HEK293 (cell line): ENCODE results near the gene HOXB4.

ENCODE experiments used
- CTCF ChIA-PET: fragments of 350-600 bp; formaldehyde crosslinking; extraction: SDS; loops from one replicate; lab custom pipeline; 2021; ENCODE audit warnings: antibody characterized with exemption; lab: Yijun Ruan, JAX
- POLR2A ChIA-PET: fragments of 300-600 bp; formaldehyde crosslinking; extraction: SDS; loops from one replicate; lab custom pipeline; 2020; ENCODE audit warnings: antibody characterized with exemption, inconsistent platforms; lab: Yijun Ruan, JAX
- H3K27ac ChIP-seq: fragments of 200-500 bp; sonication (Bioruptor generic); 2 replicates; pipeline ENCODE4 v1.5.1; 2014; ENCODE audit warnings: low read depth, low read length, control low read depth, inconsistent platforms; ENCODE audit errors: extremely low read depth
- H3K36me3 ChIP-seq, 2 experiments: fragments of 200-500 bp in 1 of 2; sonication (Bioruptor generic) in 1 of 2; 1 replicate in 1 of 2; 2 replicates in 1 of 2; pipeline ENCODE4 v1.5.1; 2014 to 2017; ENCODE audit warnings: inconsistent platforms in 2 of 2, low read length in 2 of 2; ENCODE audit not compliant: control insufficient read depth in 2 of 2, insufficient read depth in 1 of 2
- H3K4me1 ChIP-seq: fragments of 200-500 bp; sonication (Bioruptor generic); 2 replicates; pipeline ENCODE4 v1.5.1; 2014; ENCODE audit warnings: mild to moderate bottlenecking, low read length, inconsistent platforms; ENCODE audit not compliant: control insufficient read depth, insufficient read depth
- H3K4me3 ChIP-seq: 2 replicates; pipeline ENCODE4 v1.5.1; 2011; ENCODE audit warnings: low read depth, mild to moderate bottlenecking, control low read depth, low read length, moderate library complexity
- H3K9me3 ChIP-seq: fragments of 200-500 bp; sonication (Bioruptor generic); 2 replicates; pipeline ENCODE4 v1.5.1; 2014; ENCODE audit warnings: low read depth, low read length, inconsistent platforms; ENCODE audit not compliant: control insufficient read depth, insufficient read depth
- IKZF3 ChIP-seq: fragments of 450-650 bp; IDR thresholded peaks from 2 replicates; pipeline ENCODE4 v1.5.0; 2018; ENCODE audit warnings: missing biosample characterization, mild to moderate bottlenecking, missing genetic modification characterization, moderate library complexity
- REPIN1 ChIP-seq: fragments of 450-650 bp; formaldehyde crosslinking; IDR thresholded peaks from 2 replicates; pipeline ENCODE4 v1.5.1; 2017; ENCODE audit warnings: missing biosample characterization, missing genetic modification characterization, low read depth
- TCF7L2 ChIP-seq: IDR thresholded peaks from 2 replicates; pipeline ENCODE4 v1.6.1; 2011; ENCODE audit warnings: low read depth, mild to moderate bottlenecking, inconsistent platforms, low read length, moderate library complexity, borderline replicate concordance
- ZBTB8A ChIP-seq: fragments of 450-650 bp; formaldehyde crosslinking; IDR thresholded peaks from 2 replicates; pipeline ENCODE4 v1.5.1; 2016; ENCODE audit warnings: missing biosample characterization, missing genetic modification characterization
- ZNF146 ChIP-seq: fragments of 450-650 bp; formaldehyde crosslinking; IDR thresholded peaks from 2 replicates; pipeline ENCODE4 v1.5.1; 2016; ENCODE audit warnings: missing biosample characterization, missing genetic modification characterization
- ZNF157 ChIP-seq: fragments of 450-650 bp; formaldehyde crosslinking; IDR thresholded peaks from 2 replicates; pipeline ENCODE4 v1.5.1; 2016; ENCODE audit warnings: missing biosample characterization, missing genetic modification characterization
- ZNF211 ChIP-seq: fragments of 450-650 bp; formaldehyde crosslinking; IDR thresholded peaks from 2 replicates; pipeline ENCODE4 v1.5.1; 2016; ENCODE audit warnings: low read depth, missing biosample characterization, missing genetic modification characterization
- ZNF248 ChIP-seq: fragments of 450-650 bp; formaldehyde crosslinking; IDR thresholded peaks from 2 replicates; pipeline ENCODE4 v1.5.1; 2017; ENCODE audit warnings: missing biosample characterization, missing genetic modification characterization
- ZNF324 ChIP-seq: fragments of 450-650 bp; formaldehyde crosslinking; IDR thresholded peaks from 2 replicates; pipeline ENCODE4 v1.5.1; 2016; ENCODE audit warnings: missing biosample characterization, missing genetic modification characterization
- ZNF341 ChIP-seq: fragments of 450-650 bp; formaldehyde crosslinking; IDR thresholded peaks from 2 replicates; pipeline ENCODE4; 2016; ENCODE audit warnings: low read depth, missing biosample characterization, missing genetic modification characterization
- ZNF37A ChIP-seq: fragments of 450-650 bp; IDR thresholded peaks from 2 replicates; pipeline ENCODE4 v1.5.1; 2018; ENCODE audit warnings: missing biosample characterization, missing genetic modification characterization
- ZNF426 ChIP-seq: fragments of 450-650 bp; formaldehyde crosslinking; IDR thresholded peaks from 2 replicates; pipeline ENCODE4 v1.5.1; 2017; ENCODE audit warnings: missing biosample characterization, missing genetic modification characterization, mild to moderate bottlenecking, inconsistent platforms, moderate library complexity
- ZNF600 ChIP-seq: fragments of 450-650 bp; formaldehyde crosslinking; IDR thresholded peaks from 2 replicates; pipeline ENCODE4 v1.5.1; 2016; ENCODE audit warnings: missing biosample characterization, missing genetic modification characterization
- ZNF626 ChIP-seq: fragments of 450-650 bp; sonication (Bioruptor Pico); formaldehyde crosslinking; IDR thresholded peaks from 2 replicates; pipeline ENCODE4 v1.5.1; 2018; ENCODE audit warnings: missing biosample characterization, missing genetic modification characterization, inconsistent platforms
- ZNF670 ChIP-seq: fragments of 450-650 bp; formaldehyde crosslinking; IDR thresholded peaks from 2 replicates; pipeline ENCODE4 v1.5.1; 2016; ENCODE audit warnings: missing biosample characterization, missing genetic modification characterization, low read depth
- ZNF677 ChIP-seq: fragments of 450-650 bp; IDR thresholded peaks from 2 replicates; pipeline ENCODE4 v1.5.0; 2018; ENCODE audit warnings: missing biosample characterization, mild to moderate bottlenecking, missing genetic modification characterization, moderate library complexity
- TF ChIP-seq, protein P1 (sequence below): fragments of 450-650 bp; IDR thresholded peaks from 2 replicates; pipeline ENCODE4 v1.5.1; 2018; ENCODE audit warnings: missing biosample characterization, mild to moderate bottlenecking, missing genetic modification characterization
- TF ChIP-seq, protein P2 (sequence below): fragments of 450-650 bp; formaldehyde crosslinking; conservative IDR thresholded peaks from 2 replicates; pipeline ENCODE4 v1.5.1; 2016; ENCODE audit warnings: low read depth, missing biosample characterization, missing genetic modification characterization
- TF ChIP-seq, protein P3 (sequence below): fragments of 450-650 bp; formaldehyde crosslinking; optimal IDR thresholded peaks from 2 replicates; pipeline ENCODE3; 2016; ENCODE audit warnings: missing biosample characterization, mild to moderate bottlenecking, missing genetic modification characterization
- TF ChIP-seq, protein P4 (sequence below): fragments of 450-650 bp; formaldehyde crosslinking; IDR thresholded peaks from 2 replicates; pipeline ENCODE4 v1.5.1; 2016; ENCODE audit warnings: missing biosample characterization, missing genetic modification characterization
- TF ChIP-seq, protein P5 (sequence below): fragments of 450-650 bp; formaldehyde crosslinking; IDR thresholded peaks from 2 replicates; pipeline ENCODE4 v1.5.1; 2016; ENCODE audit warnings: missing biosample characterization, missing genetic modification characterization
- TF ChIP-seq, protein P6 (sequence below): fragments of 450-650 bp; IDR thresholded peaks from 2 replicates; pipeline ENCODE4 v1.5.1; 2018; ENCODE audit warnings: missing biosample characterization, missing genetic modification characterization

Gene HOXB4

DNA sequence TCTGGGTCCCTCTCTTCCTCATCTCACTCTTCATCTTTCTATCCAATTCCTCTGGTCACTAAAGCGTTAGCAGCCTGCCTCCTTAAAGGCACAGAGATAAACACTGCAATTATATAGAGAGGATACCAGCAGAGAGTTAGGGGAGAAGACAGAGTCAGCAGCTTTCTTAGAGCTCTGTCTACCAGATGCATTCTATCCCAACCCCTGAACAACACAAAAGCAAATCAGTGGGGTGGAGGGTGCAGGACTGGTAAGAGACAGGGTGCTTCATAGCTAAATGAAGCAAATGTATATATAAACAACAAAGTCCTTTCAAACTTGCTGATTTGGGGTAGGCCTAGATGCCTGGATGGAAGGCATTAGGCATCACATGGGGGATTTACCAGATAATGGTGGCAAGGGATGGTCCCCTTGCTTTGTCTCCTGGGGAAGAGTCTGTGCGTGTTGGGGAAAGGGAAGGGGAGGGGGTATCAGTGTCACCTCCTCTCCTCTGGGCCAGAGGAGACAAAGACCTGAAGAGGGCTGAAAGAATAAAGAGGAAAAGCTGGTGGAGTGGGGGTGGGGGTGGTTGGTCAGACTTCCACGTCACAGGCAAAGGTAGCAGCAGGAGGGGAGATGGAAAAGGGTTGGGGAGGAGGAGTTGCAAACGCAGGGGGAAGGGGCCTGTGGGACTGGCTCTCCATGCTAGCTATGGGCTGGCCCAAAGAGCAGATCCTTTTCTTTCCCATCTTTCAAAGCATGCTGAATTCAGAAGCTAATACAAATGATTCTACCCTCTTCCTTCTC lies 12.0 kb downstream of the HOXB4 start:
- Histone ChIP-seq H3K4me1 (peaks cover 92% of the 10 kb centered on the region), H3K4me3 (no peak overlapping the region), H3K27ac (peak overlapping the region; percentile 47; the same call in 1 of the 2 replicates), H3K36me3 (peaks cover 15 to 60% of the 10 kb centered on the region in 2 experiments), H3K9me3 (no peaks in the 10 kb centered on the region)
- TF ChIP-seq, protein P1, sequence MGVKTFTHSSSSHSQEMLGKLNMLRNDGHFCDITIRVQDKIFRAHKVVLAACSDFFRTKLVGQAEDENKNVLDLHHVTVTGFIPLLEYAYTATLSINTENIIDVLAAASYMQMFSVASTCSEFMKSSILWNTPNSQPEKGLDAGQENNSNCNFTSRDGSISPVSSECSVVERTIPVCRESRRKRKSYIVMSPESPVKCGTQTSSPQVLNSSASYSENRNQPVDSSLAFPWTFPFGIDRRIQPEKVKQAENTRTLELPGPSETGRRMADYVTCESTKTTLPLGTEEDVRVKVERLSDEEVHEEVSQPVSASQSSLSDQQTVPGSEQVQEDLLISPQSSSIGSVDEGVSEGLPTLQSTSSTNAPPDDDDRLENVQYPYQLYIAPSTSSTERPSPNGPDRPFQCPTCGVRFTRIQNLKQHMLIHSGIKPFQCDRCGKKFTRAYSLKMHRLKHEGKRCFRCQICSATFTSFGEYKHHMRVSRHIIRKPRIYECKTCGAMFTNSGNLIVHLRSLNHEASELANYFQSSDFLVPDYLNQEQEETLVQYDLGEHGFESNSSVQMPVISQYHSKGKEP = no peak
- TF ChIP-seq, protein P2, sequence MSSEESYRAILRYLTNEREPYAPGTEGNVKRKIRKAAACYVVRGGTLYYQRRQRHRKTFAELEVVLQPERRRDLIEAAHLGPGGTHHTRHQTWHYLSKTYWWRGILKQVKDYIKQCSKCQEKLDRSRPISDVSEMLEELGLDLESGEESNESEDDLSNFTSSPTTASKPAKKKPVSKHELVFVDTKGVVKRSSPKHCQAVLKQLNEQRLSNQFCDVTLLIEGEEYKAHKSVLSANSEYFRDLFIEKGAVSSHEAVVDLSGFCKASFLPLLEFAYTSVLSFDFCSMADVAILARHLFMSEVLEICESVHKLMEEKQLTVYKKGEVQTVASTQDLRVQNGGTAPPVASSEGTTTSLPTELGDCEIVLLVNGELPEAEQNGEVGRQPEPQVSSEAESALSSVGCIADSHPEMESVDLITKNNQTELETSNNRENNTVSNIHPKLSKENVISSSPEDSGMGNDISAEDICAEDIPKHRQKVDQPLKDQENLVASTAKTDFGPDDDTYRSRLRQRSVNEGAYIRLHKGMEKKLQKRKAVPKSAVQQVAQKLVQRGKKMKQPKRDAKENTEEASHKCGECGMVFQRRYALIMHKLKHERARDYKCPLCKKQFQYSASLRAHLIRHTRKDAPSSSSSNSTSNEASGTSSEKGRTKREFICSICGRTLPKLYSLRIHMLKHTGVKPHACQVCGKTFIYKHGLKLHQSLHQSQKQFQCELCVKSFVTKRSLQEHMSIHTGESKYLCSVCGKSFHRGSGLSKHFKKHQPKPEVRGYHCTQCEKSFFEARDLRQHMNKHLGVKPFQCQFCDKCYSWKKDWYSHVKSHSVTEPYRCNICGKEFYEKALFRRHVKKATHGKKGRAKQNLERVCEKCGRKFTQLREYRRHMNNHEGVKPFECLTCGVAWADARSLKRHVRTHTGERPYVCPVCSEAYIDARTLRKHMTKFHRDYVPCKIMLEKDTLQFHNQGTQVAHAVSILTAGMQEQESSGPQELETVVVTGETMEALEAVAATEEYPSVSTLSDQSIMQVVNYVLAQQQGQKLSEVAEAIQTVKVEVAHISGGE (tag by site-specific recombination) = no peak
- TF ChIP-seq ZNF600 (tag by site-specific recombination) (no peak), ZNF341 (tag by site-specific recombination) (no peak), ZNF157 (tag by site-specific recombination) (no peak), ZNF426 (tag by site-specific recombination) (no peak), ZNF324 (no peak), ZNF211 (tag by site-specific recombination) (no peak), ZNF670 (tag by site-specific recombination) (no peak), TCF7L2 (no peak), ZNF248 (tag by site-specific recombination) (no peak), ZNF677 (tag by site-specific recombination) (no peak), ZNF146 (tag by site-specific recombination) (no peak), ZNF37A (tag by site-specific recombination) (no peak), IKZF3 (no peak), ZNF626 (tag by site-specific recombination) (no peak), ZBTB8A (tag by site-specific recombination) (0 out of 2 replicates have a peak, but pooled peaks have one; percentile 11), REPIN1 (tag by site-specific recombination) (no peak)
- TF ChIP-seq, protein P3, sequence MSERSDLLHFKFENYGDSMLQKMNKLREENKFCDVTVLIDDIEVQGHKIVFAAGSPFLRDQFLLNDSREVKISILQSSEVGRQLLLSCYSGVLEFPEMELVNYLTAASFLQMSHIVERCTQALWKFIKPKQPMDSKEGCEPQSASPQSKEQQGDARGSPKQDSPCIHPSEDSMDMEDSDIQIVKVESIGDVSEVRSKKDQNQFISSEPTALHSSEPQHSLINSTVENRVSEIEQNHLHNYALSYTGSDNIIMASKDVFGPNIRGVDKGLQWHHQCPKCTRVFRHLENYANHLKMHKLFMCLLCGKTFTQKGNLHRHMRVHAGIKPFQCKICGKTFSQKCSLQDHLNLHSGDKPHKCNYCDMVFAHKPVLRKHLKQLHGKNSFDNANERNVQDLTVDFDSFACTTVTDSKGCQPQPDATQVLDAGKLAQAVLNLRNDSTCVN (tag by site-specific recombination) = no peak
- TF ChIP-seq, protein P4, sequence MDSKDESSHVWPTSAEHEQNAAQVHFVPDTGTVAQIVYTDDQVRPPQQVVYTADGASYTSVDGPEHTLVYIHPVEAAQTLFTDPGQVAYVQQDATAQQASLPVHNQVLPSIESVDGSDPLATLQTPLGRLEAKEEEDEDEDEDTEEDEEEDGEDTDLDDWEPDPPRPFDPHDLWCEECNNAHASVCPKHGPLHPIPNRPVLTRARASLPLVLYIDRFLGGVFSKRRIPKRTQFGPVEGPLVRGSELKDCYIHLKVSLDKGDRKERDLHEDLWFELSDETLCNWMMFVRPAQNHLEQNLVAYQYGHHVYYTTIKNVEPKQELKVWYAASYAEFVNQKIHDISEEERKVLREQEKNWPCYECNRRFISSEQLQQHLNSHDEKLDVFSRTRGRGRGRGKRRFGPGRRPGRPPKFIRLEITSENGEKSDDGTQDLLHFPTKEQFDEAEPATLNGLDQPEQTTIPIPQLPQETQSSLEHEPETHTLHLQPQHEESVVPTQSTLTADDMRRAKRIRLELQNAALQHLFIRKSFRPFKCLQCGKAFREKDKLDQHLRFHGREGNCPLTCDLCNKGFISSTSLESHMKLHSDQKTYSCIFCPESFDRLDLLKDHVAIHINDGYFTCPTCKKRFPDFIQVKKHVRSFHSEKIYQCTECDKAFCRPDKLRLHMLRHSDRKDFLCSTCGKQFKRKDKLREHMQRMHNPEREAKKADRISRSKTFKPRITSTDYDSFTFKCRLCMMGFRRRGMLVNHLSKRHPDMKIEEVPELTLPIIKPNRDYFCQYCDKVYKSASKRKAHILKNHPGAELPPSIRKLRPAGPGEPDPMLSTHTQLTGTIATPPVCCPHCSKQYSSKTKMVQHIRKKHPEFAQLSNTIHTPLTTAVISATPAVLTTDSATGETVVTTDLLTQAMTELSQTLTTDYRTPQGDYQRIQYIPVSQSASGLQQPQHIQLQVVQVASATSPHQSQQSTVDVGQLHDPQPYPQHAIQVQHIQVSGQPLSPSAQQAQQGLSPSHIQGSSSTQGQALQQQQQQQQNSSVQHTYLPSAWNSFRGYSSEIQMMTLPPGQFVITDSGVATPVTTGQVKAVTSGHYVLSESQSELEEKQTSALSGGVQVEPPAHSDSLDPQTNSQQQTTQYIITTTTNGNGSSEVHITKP (tag by site-specific recombination) = 0 out of 2 replicates have a peak, but pooled peaks have one; percentile 22
- TF ChIP-seq, protein P5, sequence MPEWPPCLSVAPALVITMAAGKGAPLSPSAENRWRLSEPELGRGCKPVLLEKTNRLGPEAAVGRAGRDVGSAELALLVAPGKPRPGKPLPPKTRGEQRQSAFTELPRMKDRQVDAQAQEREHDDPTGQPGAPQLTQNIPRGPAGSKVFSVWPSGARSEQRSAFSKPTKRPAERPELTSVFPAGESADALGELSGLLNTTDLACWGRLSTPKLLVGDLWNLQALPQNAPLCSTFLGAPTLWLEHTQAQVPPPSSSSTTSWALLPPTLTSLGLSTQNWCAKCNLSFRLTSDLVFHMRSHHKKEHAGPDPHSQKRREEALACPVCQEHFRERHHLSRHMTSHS (tag by site-specific recombination) = no peak
- TF ChIP-seq, protein P6, sequence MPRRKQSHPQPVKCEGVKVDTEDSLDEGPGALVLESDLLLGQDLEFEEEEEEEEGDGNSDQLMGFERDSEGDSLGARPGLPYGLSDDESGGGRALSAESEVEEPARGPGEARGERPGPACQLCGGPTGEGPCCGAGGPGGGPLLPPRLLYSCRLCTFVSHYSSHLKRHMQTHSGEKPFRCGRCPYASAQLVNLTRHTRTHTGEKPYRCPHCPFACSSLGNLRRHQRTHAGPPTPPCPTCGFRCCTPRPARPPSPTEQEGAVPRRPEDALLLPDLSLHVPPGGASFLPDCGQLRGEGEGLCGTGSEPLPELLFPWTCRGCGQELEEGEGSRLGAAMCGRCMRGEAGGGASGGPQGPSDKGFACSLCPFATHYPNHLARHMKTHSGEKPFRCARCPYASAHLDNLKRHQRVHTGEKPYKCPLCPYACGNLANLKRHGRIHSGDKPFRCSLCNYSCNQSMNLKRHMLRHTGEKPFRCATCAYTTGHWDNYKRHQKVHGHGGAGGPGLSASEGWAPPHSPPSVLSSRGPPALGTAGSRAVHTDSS (tag by site-specific recombination) = peak; percentile 42; the same call in 1 of the 2 replicates
- CTCF ChIA-PET = interaction anchor here (0.7 to 1.0 kb wide), 3 partner anchors 19 to 493 kb away, joined by 3 to 5 read pairs (median 4); no protein-coding TSS in a partner anchor
- POLR2A ChIA-PET = interaction anchor here (1.1 kb wide), 1 partner anchor 9 kb away, joined by 7 read pairs; no protein-coding TSS in a partner anchor
